IPS-NIHi7 (cell line): Measurements from ENCODE around the gene MICU1.
"Not testable (repeated sequence)": the region's sequence is repeated elsewhere in the genome, so short reads cannot be mapped to it uniquely, and the experiment has no call there.

Source experiments
- DNase-seq: peaks from one replicate; pipeline ENCODE4 v3.0.0; 2012; ENCODE audit warnings: mixed read lengths; ENCODE audit errors: extremely low spot score

Gene MICU1

GRCh38 chr10:72445851-72446250 is 180.0 kb downstream of the MICU1 start:
- DNase-seq, result no peak

GRCh38 chr10:72442969-72443368 is 182.9 kb downstream of the MICU1 start:
- DNase-seq, result not testable (repeated sequence)

GRCh38 chr10:72435570-72435969 is 190.3 kb downstream of the MICU1 start:
- no peak for DNase-seq

GRCh38 chr10:72430936-72431335 is 194.9 kb downstream of the MICU1 start:
- not testable (repeated sequence) for DNase-seq

- no peak for DNase-seq
Measured at GRCh38 chr10:72429931-72430330, 195.9 kb downstream of the MICU1 start.

GRCh38 chr10:72426986-72427385 is 198.9 kb downstream of the MICU1 start:
- peak; percentile 74 for DNase-seq

- no peak for DNase-seq
Measured at GRCh38 chr10:72425133-72425532, 200.7 kb downstream of the MICU1 start.

GRCh38 chr10:72424561-72424960 is 201.3 kb downstream of the MICU1 start:
- no peak for DNase-seq

GRCh38 chr10:72423426-72423825 is 202.5 kb downstream of the MICU1 start:
- no peak for DNase-seq

GRCh38 chr10:72421885-72422540 is 203.9 kb downstream of the MICU1 start:
- DNase-seq, result peak; percentile 41

GRCh38 chr10:72419241-72419640 is 206.6 kb downstream of the MICU1 start:
- no peak for DNase-seq

- DNase-seq, result no peak
Measured at GRCh38 chr10:72418679-72419078, 207.2 kb downstream of the MICU1 start.

GRCh38 chr10:72417971-72418370 is 207.9 kb downstream of the MICU1 start:
- no peak for DNase-seq

GRCh38 chr10:72416661-72417060 is 209.2 kb downstream of the MICU1 start:
- no peak for DNase-seq

GRCh38 chr10:72414642-72415041 is 211.2 kb downstream of the MICU1 start:
- DNase-seq, result no peak

GRCh38 chr10:72409167-72409566 is 216.7 kb downstream of the MICU1 start:
- DNase-seq, result no peak

- no peak for DNase-seq
Measured at GRCh38 chr10:72407927-72408600, 217.8 kb downstream of the MICU1 start.

- no peak for DNase-seq
Measured at GRCh38 chr10:72407471-72407870, 218.4 kb downstream of the MICU1 start.

GRCh38 chr10:72395581-72395980 is 230.3 kb downstream of the MICU1 start:
- DNase-seq, result not testable (repeated sequence)

GRCh38 chr10:72392571-72392970 is 233.3 kb downstream of the MICU1 start:
- no peak for DNase-seq

- DNase-seq, result no peak
Measured at GRCh38 chr10:72390764-72391163, 235.1 kb downstream of the MICU1 start.

GRCh38 chr10:72389716-72390115 is 236.2 kb downstream of the MICU1 start:
- DNase-seq, result no peak

GRCh38 chr10:72389014-72389413 is 236.9 kb downstream of the MICU1 start:
- no peak for DNase-seq

- no peak for DNase-seq
Measured at GRCh38 chr10:72388062-72388461, 237.8 kb downstream of the MICU1 start.
